ENCODE measurements around the gene TBC1D28.
"Not testable (repeated sequence)": the region's sequence is repeated elsewhere in the genome, so short reads cannot be mapped to it uniquely, and the experiment has no call there.

TBC1D28 gene

GRCh38 chr17:18638357-18638756, 5.8 kb downstream of the TBC1D28 start:
- not testable (repeated sequence) for H3K36me3 ChIP-seq (ENCODE audit: control insufficient read depth, insufficient read depth, low read length); H3K4me1 ChIP-seq (ENCODE audit: control insufficient read depth, insufficient read depth, low read length); H3K4me3 ChIP-seq (ENCODE audit: low read depth, low read length); H3K9me3 ChIP-seq (ENCODE audit: control insufficient read depth, insufficient read depth, low read length); H3K9ac ChIP-seq (ENCODE audit: low read depth, low read length); H3K27me3 ChIP-seq (ENCODE audit: control insufficient read depth, insufficient read depth, low read length)

- not testable (repeated sequence) for H3K9me3 ChIP-seq (ENCODE audit: control insufficient read depth, insufficient read depth, low read length); H3K36me3 ChIP-seq (ENCODE audit: control insufficient read depth, insufficient read depth, low read length); H3K27me3 ChIP-seq (ENCODE audit: control insufficient read depth, insufficient read depth, low read length); H3K4me1 ChIP-seq (ENCODE audit: control insufficient read depth, insufficient read depth, low read length); H3K4me3 ChIP-seq (ENCODE audit: low read depth, low read length); H3K9ac ChIP-seq (ENCODE audit: low read depth, low read length)
Observed at GRCh38 chr17:18636237-18636636, 8.0 kb downstream of the TBC1D28 start.

- H3K9me3 ChIP-seq (ENCODE audit: control insufficient read depth, insufficient read depth, low read length); H3K4me3 ChIP-seq (ENCODE audit: low read depth, low read length); H3K27me3 ChIP-seq (ENCODE audit: control insufficient read depth, insufficient read depth, low read length); H3K4me1 ChIP-seq (ENCODE audit: control insufficient read depth, insufficient read depth, low read length); H3K9ac ChIP-seq (ENCODE audit: low read depth, low read length); H3K36me3 ChIP-seq (ENCODE audit: control insufficient read depth, insufficient read depth, low read length): not testable (repeated sequence)
Observed at GRCh38 chr17:18635773-18636172, 8.4 kb downstream of the TBC1D28 start.

GRCh38 chr17:18634550-18635263, 9.5 kb downstream of the TBC1D28 start:
- not testable (repeated sequence) for H3K27me3 ChIP-seq (ENCODE audit: control insufficient read depth, insufficient read depth, low read length); H3K36me3 ChIP-seq (ENCODE audit: control insufficient read depth, insufficient read depth, low read length); H3K9ac ChIP-seq (ENCODE audit: low read depth, low read length); H3K9me3 ChIP-seq (ENCODE audit: control insufficient read depth, insufficient read depth, low read length); H3K4me1 ChIP-seq (ENCODE audit: control insufficient read depth, insufficient read depth, low read length)
- peak overlapping the region; percentile 32 for H3K4me3 ChIP-seq (ENCODE audit: low read depth, low read length)

- H3K4me3 ChIP-seq (ENCODE audit: low read depth, low read length): no peak overlapping the region
Observed at GRCh38 chr17:18626152-18626870, 17.9 kb downstream of the TBC1D28 start.

GRCh38 chr17:18625509-18626104, 18.6 kb downstream of the TBC1D28 start:
- not testable (repeated sequence) for H3K4me3 ChIP-seq (ENCODE audit: low read depth, low read length); H3K4me1 ChIP-seq (ENCODE audit: control insufficient read depth, insufficient read depth, low read length); H3K27me3 ChIP-seq (ENCODE audit: control insufficient read depth, insufficient read depth, low read length); H3K36me3 ChIP-seq (ENCODE audit: control insufficient read depth, insufficient read depth, low read length); H3K9ac ChIP-seq (ENCODE audit: low read depth, low read length); H3K9me3 ChIP-seq (ENCODE audit: control insufficient read depth, insufficient read depth, low read length)

More at GRCh38 chr17:18626152-18626870, 17.9 kb downstream of the TBC1D28 start:
- no peak overlapping the region for H3K9ac ChIP-seq (ENCODE audit: low read depth, low read length)
- H3K27me3 ChIP-seq (ENCODE audit: control insufficient read depth, insufficient read depth, low read length): no peaks in the 10 kb centered on the region
- peaks cover 6% of the 10 kb centered on the region for H3K9me3 ChIP-seq (ENCODE audit: control insufficient read depth, insufficient read depth, low read length)
- no peaks in the 10 kb centered on the region for H3K4me1 ChIP-seq (ENCODE audit: control insufficient read depth, insufficient read depth, low read length)
- no peaks in the 10 kb centered on the region for H3K36me3 ChIP-seq (ENCODE audit: control insufficient read depth, insufficient read depth, low read length)

- not testable (repeated sequence) for H3K9ac ChIP-seq (ENCODE audit: low read depth, low read length); H3K36me3 ChIP-seq (ENCODE audit: control insufficient read depth, insufficient read depth, low read length); H3K4me1 ChIP-seq (ENCODE audit: control insufficient read depth, insufficient read depth, low read length); H3K27me3 ChIP-seq (ENCODE audit: control insufficient read depth, insufficient read depth, low read length); H3K9me3 ChIP-seq (ENCODE audit: control insufficient read depth, insufficient read depth, low read length); H3K4me3 ChIP-seq (ENCODE audit: low read depth, low read length)
Observed at GRCh38 chr17:18624862-18625501, 19.2 kb downstream of the TBC1D28 start.

- H3K9ac ChIP-seq (ENCODE audit: low read depth, low read length); H3K36me3 ChIP-seq (ENCODE audit: control insufficient read depth, insufficient read depth, low read length); H3K9me3 ChIP-seq (ENCODE audit: control insufficient read depth, insufficient read depth, low read length); H3K4me3 ChIP-seq (ENCODE audit: low read depth, low read length); H3K27me3 ChIP-seq (ENCODE audit: control insufficient read depth, insufficient read depth, low read length); H3K4me1 ChIP-seq (ENCODE audit: control insufficient read depth, insufficient read depth, low read length): not testable (repeated sequence)
Observed at GRCh38 chr17:18617613-18618012, 26.6 kb downstream of the TBC1D28 start.

GRCh38 chr17:18613016-18613415, 31.2 kb downstream of the TBC1D28 start:
- H3K27me3 ChIP-seq (ENCODE audit: control insufficient read depth, insufficient read depth, low read length); H3K36me3 ChIP-seq (ENCODE audit: control insufficient read depth, insufficient read depth, low read length); H3K9ac ChIP-seq (ENCODE audit: low read depth, low read length); H3K4me1 ChIP-seq (ENCODE audit: control insufficient read depth, insufficient read depth, low read length); H3K4me3 ChIP-seq (ENCODE audit: low read depth, low read length); H3K9me3 ChIP-seq (ENCODE audit: control insufficient read depth, insufficient read depth, low read length): not testable (repeated sequence)

GRCh38 chr17:18593138-18593537, 51.1 kb downstream of the TBC1D28 start:
- H3K4me3 ChIP-seq (ENCODE audit: low read depth, low read length); H3K9ac ChIP-seq (ENCODE audit: low read depth, low read length); H3K4me1 ChIP-seq (ENCODE audit: control insufficient read depth, insufficient read depth, low read length); H3K36me3 ChIP-seq (ENCODE audit: control insufficient read depth, insufficient read depth, low read length); H3K27me3 ChIP-seq (ENCODE audit: control insufficient read depth, insufficient read depth, low read length); H3K9me3 ChIP-seq (ENCODE audit: control insufficient read depth, insufficient read depth, low read length): not testable (repeated sequence)

Data from iPS-15b (cell line).